AG10803 (cell line): ENCODE measurements around the gene NRXN2.

Experiments used
- DNase-seq: peaks from one replicate; pipeline ENCODE4 v3.0.0; 2010; ENCODE audit warnings: low read depth
- H3K4me3 ChIP-seq: 2 replicates; pipeline ENCODE4 v1.5.1; 2011; ENCODE audit warnings: mild to moderate bottlenecking, low read length, control low read depth
- TF ChIP-seq, protein P1 (sequence below): conservative IDR thresholded peaks from 2 replicates; pipeline ENCODE4 v1.5.1; 2011; ENCODE audit warnings: mild to moderate bottlenecking, low read length, control low read depth, inconsistent platforms

Gene NRXN2

GRCh38 chr11:64619196-64619595 is 103.8 kb downstream of the NRXN2 start:
- no peak for DNase-seq
- no peak overlapping the region for H3K4me3 ChIP-seq
- TF ChIP-seq, protein P1, sequence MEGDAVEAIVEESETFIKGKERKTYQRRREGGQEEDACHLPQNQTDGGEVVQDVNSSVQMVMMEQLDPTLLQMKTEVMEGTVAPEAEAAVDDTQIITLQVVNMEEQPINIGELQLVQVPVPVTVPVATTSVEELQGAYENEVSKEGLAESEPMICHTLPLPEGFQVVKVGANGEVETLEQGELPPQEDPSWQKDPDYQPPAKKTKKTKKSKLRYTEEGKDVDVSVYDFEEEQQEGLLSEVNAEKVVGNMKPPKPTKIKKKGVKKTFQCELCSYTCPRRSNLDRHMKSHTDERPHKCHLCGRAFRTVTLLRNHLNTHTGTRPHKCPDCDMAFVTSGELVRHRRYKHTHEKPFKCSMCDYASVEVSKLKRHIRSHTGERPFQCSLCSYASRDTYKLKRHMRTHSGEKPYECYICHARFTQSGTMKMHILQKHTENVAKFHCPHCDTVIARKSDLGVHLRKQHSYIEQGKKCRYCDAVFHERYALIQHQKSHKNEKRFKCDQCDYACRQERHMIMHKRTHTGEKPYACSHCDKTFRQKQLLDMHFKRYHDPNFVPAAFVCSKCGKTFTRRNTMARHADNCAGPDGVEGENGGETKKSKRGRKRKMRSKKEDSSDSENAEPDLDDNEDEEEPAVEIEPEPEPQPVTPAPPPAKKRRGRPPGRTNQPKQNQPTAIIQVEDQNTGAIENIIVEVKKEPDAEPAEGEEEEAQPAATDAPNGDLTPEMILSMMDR, result no peak

- H3K4me3 ChIP-seq, result no peak overlapping the region
These were observed 106.2 kb downstream of the NRXN2 start for GRCh38 chr11:64616817-64617216.

GRCh38 chr11:64614917-64615316 is 108.1 kb downstream of the NRXN2 start:
- no peak overlapping the region for H3K4me3 ChIP-seq
- DNase-seq, result no peak
- TF ChIP-seq, protein P1, result no peak

More at GRCh38 chr11:64616817-64617216, 106.2 kb downstream of the NRXN2 start:
- TF ChIP-seq, protein P1, result no peak
- DNase-seq, result no peak

DNA sequence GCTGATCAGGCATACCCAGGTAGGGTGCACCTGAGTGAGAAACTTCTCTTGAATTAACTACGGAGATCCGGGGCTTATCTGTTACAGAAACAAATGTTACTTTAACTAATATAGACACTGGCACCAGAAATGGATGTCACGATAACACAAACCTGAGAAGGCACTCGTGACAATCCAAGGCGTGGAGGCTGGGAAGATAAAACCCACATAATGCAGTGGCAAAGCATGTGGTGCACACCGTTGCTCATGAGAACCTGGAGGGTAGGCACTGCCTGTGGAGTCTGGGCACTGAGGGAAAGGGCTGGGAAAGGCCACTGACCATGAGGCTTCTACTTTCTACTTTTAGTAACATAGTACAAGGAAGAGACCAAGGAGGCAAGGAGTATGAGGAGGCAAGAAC is 109.3 kb downstream of the NRXN2 start:
- DNase-seq, result no peak
- H3K4me3 ChIP-seq, result no peak overlapping the region
- TF ChIP-seq, protein P1, result no peak

DNA sequence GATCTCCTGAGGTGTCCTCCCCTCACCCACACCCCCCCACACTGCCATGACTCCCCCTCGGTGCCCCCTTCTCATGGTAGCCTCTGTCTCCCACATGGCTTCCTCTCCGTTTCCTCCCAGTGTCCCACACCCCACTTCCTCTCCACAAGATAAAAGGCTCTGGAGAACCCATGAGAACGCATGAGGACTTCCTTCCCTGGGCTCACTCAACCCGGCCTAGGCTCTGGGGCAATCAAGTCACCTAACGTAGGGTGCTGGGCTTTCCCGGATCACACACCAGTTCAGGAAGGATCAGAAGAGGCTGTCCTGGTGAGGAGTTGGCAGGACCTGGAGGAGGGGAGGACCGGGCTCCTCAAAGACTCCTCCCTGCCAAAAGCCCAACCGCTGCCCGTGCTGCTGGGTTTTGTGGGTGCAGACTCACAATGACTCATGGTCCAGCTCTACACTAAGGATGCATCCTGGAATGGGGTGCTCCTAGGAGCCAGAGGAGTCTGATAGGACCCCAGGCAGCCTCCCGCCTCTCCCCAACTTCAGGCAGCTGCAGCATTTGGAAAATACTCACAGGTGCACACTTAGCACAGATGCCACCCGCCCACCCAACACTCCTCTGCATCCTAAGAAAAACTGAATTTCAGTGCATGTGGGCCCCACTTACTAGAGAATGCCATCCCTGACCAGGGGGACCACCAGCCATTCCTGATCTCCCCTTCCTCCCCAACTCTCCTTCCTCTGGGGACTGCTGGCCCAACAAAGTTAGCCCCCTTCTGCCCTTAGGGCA is 110.9 kb downstream of the NRXN2 start:
- no peak overlapping the region for H3K4me3 ChIP-seq
- DNase-seq, result no peak
- TF ChIP-seq, protein P1, result no peak

DNA sequence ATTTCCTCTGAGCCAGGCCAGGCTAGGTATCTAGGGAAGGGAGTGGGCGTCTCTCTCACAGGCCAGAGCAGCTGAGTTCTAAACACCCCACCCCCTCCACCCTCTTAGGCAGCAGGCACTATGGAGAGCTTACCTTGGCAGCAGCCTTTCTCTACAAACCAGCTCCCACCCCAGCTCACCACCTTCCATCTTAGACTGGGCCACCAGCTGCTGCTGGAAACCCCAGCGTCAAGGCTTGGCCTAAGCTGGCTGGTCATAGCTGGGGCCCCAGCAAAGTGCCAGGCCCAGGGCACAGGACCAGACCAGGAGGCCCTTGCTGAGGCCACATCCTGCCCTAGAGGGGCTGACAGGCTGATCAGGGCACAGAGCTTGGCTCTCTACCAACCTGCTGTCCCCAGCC is 111.8 kb downstream of the NRXN2 start:
- H3K4me3 ChIP-seq, result no peak overlapping the region
- TF ChIP-seq, protein P1, result no peak
- DNase-seq, result no peak

GRCh38 chr11:64610596-64610995 is 112.4 kb downstream of the NRXN2 start:
- DNase-seq, result no peak
- TF ChIP-seq, protein P1, result no peak
- no peak overlapping the region for H3K4me3 ChIP-seq
